ENCODE results near the gene TBXAS1.
A peak's percentile ranks its signal among the peaks of the same experiment; 100 is the strongest.
"Not testable (repeated sequence)": the region's sequence is repeated elsewhere in the genome, so short reads cannot be mapped to it uniquely, and the experiment has no call there.

Gene TBXAS1

DNA sequence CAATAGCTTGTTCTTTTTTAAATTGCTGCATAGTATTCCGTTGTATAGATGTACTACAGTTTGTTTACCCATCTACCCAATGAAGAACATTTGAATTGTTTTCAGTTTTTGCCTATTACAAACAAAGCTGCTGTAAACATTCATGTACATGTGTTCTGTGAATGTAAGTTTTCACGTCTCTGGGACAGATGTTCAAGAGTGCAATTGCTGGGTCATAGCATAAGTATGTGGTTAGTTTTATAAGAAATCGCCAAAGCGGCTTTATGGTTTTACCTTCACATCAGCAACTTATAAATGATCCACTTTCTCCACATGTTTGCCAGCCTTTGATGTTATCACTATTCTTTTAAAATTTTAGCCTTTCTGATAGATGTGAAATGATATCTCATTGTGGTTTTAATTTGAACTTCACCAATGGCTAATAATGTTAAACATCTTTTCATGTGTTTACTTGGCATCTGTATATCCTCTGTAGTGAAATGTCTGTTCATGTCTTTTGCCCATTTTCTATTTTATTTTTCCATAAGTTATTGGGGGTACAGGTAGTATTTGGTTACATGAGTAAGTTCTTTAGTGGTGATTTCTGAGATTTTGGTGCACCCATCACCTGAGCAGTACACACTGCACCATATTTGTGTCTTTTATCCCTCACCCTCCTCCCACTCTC is 73.5 kb downstream of the TBXAS1 start:
- no peak overlapping the region for H3K9ac ChIP-seq (ENCODE audit: low read length)
- H3K9me3 ChIP-seq (ENCODE audit: control insufficient read depth, low read length), result peaks cover 6% of the 10 kb centered on the region
- H3K4me1 ChIP-seq (ENCODE audit: control insufficient read depth, insufficient read depth, low read length), result peaks cover 13% of the 10 kb centered on the region
- no peaks in the 10 kb centered on the region for H3K36me3 ChIP-seq (ENCODE audit: control insufficient read depth, insufficient read depth, low read length, severe bottlenecking)
- H3K27me3 ChIP-seq (replicated peaks; ENCODE audit: control insufficient read depth, insufficient read depth, low read length), result no peaks in the 10 kb centered on the region
- H3K4me3 ChIP-seq (ENCODE audit: low read length), result no peak overlapping the region
- DNase-seq (ENCODE audit: low read depth), result no peak

DNA sequence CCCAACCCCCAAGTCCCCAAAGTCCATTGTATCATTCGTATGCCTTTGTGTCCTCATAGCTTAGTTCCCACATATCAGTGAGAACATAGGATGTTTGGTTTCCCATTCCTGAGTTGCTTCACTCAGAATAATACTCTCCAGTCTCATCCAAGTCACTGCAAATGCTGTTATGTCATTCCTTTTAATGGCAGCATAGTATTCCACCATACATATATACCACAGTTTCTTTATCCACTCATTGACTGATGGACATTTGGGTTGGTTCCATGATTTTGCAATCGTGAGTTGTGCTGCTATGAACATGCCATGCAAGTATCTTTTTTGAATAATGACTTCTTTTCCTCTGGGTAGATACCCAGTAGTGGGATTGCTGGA is 74.0 kb downstream of the TBXAS1 start:
- not testable (repeated sequence) for H3K4me3 ChIP-seq (ENCODE audit: low read length); H3K9ac ChIP-seq (ENCODE audit: low read length); DNase-seq (ENCODE audit: low read depth); H3K27me3 ChIP-seq (replicated peaks; ENCODE audit: control insufficient read depth, insufficient read depth, low read length); H3K9me3 ChIP-seq (ENCODE audit: control insufficient read depth, low read length); H3K36me3 ChIP-seq (ENCODE audit: control insufficient read depth, insufficient read depth, low read length, severe bottlenecking)
- peaks cover 12% of the 10 kb centered on the region for H3K4me1 ChIP-seq (ENCODE audit: control insufficient read depth, insufficient read depth, low read length)

DNA sequence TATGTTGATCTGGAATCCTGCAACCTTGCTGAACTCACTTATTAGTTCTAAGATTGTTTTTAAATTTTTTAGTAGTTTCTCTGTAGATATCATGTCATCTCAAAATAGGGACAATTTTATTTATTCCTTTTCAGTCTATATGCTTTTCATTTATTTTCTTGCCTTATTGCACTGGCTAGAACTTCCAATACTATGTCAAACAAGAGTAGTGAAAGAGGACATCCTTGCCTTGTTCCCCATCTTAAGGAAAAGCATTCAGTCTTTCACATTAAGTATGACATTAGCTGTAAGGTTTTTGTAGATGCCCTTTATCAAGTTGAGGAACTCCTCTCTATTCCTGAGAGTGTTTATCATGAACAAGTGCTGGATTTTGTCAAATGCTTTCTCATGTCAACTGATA is 77.8 kb downstream of the TBXAS1 start:
- Histone ChIP-seq H3K9me3 (ENCODE audit: control insufficient read depth, low read length) (peaks cover 6% of the 10 kb centered on the region), H3K27me3 (replicated peaks; ENCODE audit: control insufficient read depth, insufficient read depth, low read length) (no peaks in the 10 kb centered on the region), H3K36me3 (ENCODE audit: control insufficient read depth, insufficient read depth, low read length, severe bottlenecking) (no peaks in the 10 kb centered on the region), H3K9ac (ENCODE audit: low read length) (no peak overlapping the region), H3K4me3 (ENCODE audit: low read length) (no peak overlapping the region), H3K4me1 (ENCODE audit: control insufficient read depth, insufficient read depth, low read length) (peaks cover 9% of the 10 kb centered on the region)
- DNase-seq (ENCODE audit: low read depth), result no peak

DNA sequence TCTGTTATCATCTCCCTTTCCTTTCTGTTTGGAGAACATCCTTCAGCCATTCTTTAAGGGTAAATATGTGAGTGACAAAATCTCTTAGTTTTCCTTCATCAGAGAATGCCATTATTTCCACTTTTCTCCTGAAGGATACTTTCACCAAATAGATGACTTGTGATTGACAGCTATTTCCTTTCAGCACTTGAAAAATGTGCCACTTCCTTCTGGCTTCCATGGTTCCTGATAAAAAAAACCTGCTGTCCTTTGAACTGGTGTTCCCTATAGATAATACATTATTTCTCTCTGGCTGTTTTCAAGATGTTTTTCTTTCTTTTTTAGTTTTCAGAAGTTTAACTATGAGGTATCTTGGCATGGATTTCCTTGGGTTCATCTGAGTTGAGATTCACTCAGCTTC is 79.7 kb downstream of the TBXAS1 start:
- H3K9me3 ChIP-seq (ENCODE audit: control insufficient read depth, low read length), result peaks cover 4% of the 10 kb centered on the region
- H3K4me3 ChIP-seq (ENCODE audit: low read length), result no peak overlapping the region
- no peak for DNase-seq (ENCODE audit: low read depth)
- no peaks in the 10 kb centered on the region for H3K36me3 ChIP-seq (ENCODE audit: control insufficient read depth, insufficient read depth, low read length, severe bottlenecking)
- H3K27me3 ChIP-seq (replicated peaks; ENCODE audit: control insufficient read depth, insufficient read depth, low read length), result no peaks in the 10 kb centered on the region
- H3K4me1 ChIP-seq (ENCODE audit: control insufficient read depth, insufficient read depth, low read length), result peaks cover 19% of the 10 kb centered on the region
- H3K9ac ChIP-seq (ENCODE audit: low read length), result no peak overlapping the region

DNA sequence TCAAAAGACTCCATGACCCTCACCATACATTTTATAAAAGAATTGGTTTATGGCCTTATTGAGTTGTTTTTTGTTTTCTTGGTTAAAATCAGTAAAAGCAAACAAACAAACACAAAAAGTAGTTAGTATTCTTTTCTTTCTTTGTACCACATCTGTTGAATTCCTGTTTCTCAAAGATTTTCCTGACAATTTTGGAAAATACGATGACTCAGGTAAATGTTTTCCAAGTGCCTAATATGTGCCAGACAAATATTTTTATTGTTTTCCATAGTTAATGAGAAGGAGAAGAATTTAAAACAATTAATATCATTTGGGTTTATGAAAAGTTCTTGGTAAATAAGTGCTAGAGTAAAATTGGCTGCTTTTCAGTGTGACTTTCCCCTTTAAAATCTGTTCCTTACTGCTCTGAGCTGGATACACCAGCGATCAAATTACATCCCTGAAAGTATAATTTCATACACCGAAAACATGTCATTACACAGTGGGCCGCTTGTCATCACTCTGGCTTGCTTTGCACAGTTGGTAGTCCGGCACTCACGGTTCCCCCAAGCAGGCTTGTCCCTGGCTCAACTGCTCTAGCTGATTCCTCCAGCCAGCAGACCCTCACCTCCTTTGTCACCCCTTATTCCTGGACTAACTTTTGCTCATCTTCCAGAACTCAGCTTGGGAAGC is 80.5 kb downstream of the TBXAS1 start:
- H3K9ac ChIP-seq (ENCODE audit: low read length), result no peak overlapping the region
- DNase-seq (ENCODE audit: low read depth), result peak; percentile 76
- no peaks in the 10 kb centered on the region for H3K27me3 ChIP-seq (replicated peaks; ENCODE audit: control insufficient read depth, insufficient read depth, low read length)
- H3K4me1 ChIP-seq (ENCODE audit: control insufficient read depth, insufficient read depth, low read length), result peaks cover 25% of the 10 kb centered on the region
- H3K9me3 ChIP-seq (ENCODE audit: control insufficient read depth, low read length), result peaks cover 4% of the 10 kb centered on the region
- no peak overlapping the region for H3K4me3 ChIP-seq (ENCODE audit: low read length)
- H3K36me3 ChIP-seq (ENCODE audit: control insufficient read depth, insufficient read depth, low read length, severe bottlenecking), result no peaks in the 10 kb centered on the region

DNA sequence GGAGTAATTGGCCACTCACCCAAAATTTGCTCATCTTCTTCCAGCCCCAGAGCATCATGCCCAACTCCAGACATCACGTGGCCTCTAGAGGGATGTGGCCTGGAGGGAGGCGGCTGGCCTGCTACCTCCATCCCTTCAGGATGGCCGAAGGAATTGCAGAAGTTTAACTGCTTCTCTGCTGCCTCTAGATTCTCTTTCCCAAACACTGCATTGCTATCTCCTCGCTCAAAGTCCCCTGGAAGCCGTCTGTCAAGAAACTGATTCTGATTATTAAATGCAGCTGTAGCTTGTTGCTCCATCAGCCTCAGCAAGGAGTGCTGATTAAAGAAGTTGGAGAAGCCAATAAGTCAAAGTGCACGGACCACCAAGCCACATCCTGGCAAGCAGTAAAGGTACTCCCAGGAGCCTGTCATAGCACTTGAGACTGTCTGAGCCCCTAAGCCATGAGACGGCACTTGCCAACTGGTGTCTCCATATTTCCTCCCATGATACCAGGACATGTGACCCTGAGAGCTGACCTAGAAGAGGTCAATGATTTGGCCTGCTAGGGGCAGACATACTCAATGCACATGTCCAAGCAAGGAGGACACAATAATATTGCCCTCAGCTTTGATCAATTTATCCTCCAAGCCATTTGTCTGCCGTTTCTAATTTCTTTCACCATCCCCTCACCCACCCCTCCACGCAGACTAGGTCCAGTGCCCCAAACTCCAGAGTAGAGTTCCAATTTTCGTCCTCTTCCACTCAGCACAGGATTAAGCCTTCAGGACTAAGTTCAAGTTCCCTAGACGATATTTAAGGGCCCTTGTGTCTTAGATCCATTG is 84.2 kb downstream of the TBXAS1 start:
- H3K36me3 ChIP-seq (ENCODE audit: control insufficient read depth, insufficient read depth, low read length, severe bottlenecking), result no peaks in the 10 kb centered on the region
- H3K4me1 ChIP-seq (ENCODE audit: control insufficient read depth, insufficient read depth, low read length), result peaks cover 62% of the 10 kb centered on the region

DNA sequence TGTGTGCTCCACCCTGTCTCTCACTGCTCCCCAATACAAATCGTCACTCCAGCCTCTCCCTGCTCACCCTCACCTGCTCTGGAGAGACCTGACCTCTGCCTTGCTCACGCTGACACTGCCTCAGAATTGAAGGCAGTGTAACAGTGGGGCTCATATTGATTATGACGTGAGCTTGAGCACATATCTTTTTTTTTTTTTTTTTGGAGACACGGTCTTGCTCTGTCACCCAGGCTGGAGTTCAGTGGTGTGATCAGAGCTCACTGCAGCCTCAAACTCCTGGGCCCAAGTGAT is 84.7 kb downstream of the TBXAS1 start:
- H3K36me3 ChIP-seq (ENCODE audit: control insufficient read depth, insufficient read depth, low read length, severe bottlenecking), result no peaks in the 10 kb centered on the region
- no peaks in the 10 kb centered on the region for H3K27me3 ChIP-seq (replicated peaks; ENCODE audit: control insufficient read depth, insufficient read depth, low read length)
- H3K4me3 ChIP-seq (ENCODE audit: low read length), result no peak overlapping the region
- peaks cover 67% of the 10 kb centered on the region for H3K4me1 ChIP-seq (ENCODE audit: control insufficient read depth, insufficient read depth, low read length)
- no peaks in the 10 kb centered on the region for H3K9me3 ChIP-seq (ENCODE audit: control insufficient read depth, low read length)
- H3K9ac ChIP-seq (ENCODE audit: low read length), result no peak overlapping the region
- DNase-seq (ENCODE audit: low read depth), result no peak

More for the DNA sequence above, 84.2 kb downstream of the TBXAS1 start:
- Histone ChIP-seq H3K4me3 (ENCODE audit: low read length) (no peak overlapping the region), H3K9me3 (ENCODE audit: control insufficient read depth, low read length) (no peaks in the 10 kb centered on the region), H3K27me3 (replicated peaks; ENCODE audit: control insufficient read depth, insufficient read depth, low read length) (no peaks in the 10 kb centered on the region), H3K9ac (ENCODE audit: low read length) (no peak overlapping the region)
- no peak for DNase-seq (ENCODE audit: low read depth)

DNA sequence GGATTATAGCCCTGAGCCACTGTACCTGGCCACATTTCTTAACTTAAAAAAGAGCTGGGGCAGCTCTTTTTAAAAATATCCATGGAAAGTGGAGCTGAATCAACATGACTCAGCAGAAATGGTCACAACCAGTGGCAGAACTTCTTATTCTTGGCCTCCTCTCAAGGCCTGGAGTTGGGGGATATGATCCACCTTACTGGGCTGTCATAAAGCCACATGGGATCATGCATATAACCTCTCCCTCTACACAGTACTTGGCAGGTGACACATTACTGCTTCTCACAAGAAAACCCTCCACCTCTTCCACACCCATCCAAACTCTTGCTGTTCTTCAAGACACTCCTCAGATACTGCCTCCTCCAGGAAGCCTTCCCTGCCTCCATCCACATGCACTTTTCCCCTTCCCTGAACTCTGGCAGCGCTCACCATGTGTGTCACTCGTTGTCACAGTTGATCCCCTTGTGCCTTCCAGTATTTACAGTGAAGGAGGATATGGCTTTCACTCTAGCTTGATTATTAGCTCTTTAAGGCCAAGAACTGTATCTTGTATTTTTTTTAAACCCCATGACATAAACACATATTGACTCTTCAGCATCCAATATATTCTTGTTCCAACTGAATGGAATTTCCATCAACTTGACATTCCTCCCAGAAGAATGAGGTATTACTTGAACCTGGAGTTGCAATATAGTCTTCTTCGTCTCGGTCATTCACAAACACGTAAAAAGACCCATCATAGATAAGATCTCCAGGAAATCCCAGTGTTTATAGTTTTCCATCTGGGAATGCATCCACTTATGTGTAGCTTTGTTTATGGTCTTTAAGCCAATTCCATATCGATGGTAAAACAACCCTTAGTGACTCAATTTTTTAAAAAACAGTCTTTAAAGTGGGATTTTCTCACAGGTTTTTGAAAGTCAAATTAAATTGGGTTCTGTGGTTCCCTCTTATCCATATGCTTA is 85.5 kb downstream of the TBXAS1 start:
- peak; percentile 49 for DNase-seq (ENCODE audit: low read depth)
- peaks cover 71% of the 10 kb centered on the region for H3K4me1 ChIP-seq (ENCODE audit: control insufficient read depth, insufficient read depth, low read length)
- no peaks in the 10 kb centered on the region for H3K9me3 ChIP-seq (ENCODE audit: control insufficient read depth, low read length)

DNA sequence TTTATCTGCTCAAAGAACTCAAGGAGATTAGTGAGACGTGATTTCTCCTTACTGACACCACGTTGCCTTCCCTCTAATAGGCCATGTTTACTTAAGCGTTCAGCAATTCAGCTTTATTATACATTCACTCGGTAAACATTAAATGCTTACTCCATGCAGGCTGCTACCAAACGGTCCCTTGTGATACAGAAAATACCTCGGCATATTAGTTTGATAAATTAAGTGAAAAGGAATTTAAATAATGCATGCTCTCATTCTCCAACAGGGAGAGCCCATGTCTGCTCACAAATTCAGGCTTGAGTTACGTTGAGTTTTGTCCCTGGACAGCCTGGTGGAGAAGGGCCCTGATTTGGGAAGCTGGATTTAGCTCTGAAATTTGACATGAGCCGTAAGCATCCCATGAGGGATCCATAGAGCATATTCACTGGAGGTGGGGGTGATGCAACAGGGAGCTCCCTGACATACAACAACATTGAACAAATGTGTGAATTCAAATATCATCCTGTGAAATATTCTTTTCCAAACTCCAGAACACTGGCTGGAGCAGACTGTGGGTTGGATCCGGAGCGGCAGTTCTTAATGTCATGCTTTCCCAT is 86.3 kb downstream of the TBXAS1 start:
- DNase-seq (ENCODE audit: low read depth), result peak; percentile 19
- Histone ChIP-seq H3K4me3 (ENCODE audit: low read length) (peak overlapping the region; percentile 15), H3K27me3 (replicated peaks; ENCODE audit: control insufficient read depth, insufficient read depth, low read length) (no peaks in the 10 kb centered on the region), H3K9me3 (ENCODE audit: control insufficient read depth, low read length) (no peaks in the 10 kb centered on the region), H3K9ac (ENCODE audit: low read length) (peak overlapping the region; percentile 64), H3K36me3 (ENCODE audit: control insufficient read depth, insufficient read depth, low read length, severe bottlenecking) (no peaks in the 10 kb centered on the region), H3K4me1 (ENCODE audit: control insufficient read depth, insufficient read depth, low read length) (peaks cover 66% of the 10 kb centered on the region)

More for the DNA sequence above, 85.5 kb downstream of the TBXAS1 start:
- peak overlapping the region; percentile 64 for H3K9ac ChIP-seq (ENCODE audit: low read length)
- no peaks in the 10 kb centered on the region for H3K36me3 ChIP-seq (ENCODE audit: control insufficient read depth, insufficient read depth, low read length, severe bottlenecking)
- no peak overlapping the region for H3K4me3 ChIP-seq (ENCODE audit: low read length)
- H3K27me3 ChIP-seq (replicated peaks; ENCODE audit: control insufficient read depth, insufficient read depth, low read length), result no peaks in the 10 kb centered on the region

DNA sequence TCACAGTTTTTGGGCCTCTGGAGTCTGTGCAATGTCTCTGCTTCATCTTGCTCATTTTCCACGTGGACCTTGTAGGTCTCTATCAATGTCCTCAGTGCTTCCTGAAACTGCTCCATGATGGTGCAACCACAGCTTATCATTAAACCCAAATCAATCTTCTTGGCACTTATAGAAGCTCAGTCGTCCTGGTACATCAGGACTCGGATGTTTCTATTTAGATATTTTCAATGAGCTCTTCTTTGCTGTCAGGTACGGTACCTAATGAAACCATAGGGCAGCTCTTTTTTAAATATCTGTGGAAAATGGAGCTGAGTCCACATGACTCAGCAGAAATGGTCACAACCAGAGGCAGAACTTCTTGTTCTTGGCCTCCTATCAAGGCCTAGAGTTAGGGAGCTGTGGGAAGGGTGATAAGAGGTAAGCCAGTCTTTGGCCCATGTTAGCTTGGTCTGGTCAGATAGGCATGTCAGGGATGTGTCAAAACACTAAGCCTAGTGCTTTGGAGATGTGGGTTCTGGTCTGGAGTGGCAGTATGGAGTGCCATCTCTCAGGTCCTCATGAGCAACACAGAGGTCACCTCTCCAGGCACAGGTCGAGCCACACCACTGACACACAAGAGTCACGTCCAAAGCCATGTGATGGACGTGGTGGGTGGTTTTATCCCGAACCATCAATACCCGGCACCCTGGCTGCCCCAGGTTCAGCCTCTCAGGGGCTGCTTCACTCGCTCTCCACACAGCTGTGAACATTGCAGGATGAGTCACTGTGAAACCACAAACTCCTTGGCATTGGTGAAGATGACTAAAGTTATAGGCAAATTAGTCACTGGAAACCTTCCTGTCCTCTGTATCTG is 87.0 kb downstream of the TBXAS1 start:
- H3K4me1 ChIP-seq (ENCODE audit: control insufficient read depth, insufficient read depth, low read length), result peaks cover 66% of the 10 kb centered on the region
- no peaks in the 10 kb centered on the region for H3K9me3 ChIP-seq (ENCODE audit: control insufficient read depth, low read length)
- no peaks in the 10 kb centered on the region for H3K36me3 ChIP-seq (ENCODE audit: control insufficient read depth, insufficient read depth, low read length, severe bottlenecking)
- H3K27me3 ChIP-seq (replicated peaks; ENCODE audit: control insufficient read depth, insufficient read depth, low read length), result no peaks in the 10 kb centered on the region
- peak; percentile 94 for DNase-seq (ENCODE audit: low read depth)
- H3K4me3 ChIP-seq (ENCODE audit: low read length), result peak overlapping the region; percentile 15
- peak overlapping the region; percentile 64 for H3K9ac ChIP-seq (ENCODE audit: low read length)

All from adipocyte (in vitro differentiated cells).